ENCODE results near the gene TMBIM1.

- TF ChIP-seq CTCF (IDR thresholded peaks at IDR 0.05) (peak in 1 of 2 donors; percentile 12), POLR2A (IDR thresholded peaks at IDR 0.05) (no peak), EP300 (IDR thresholded peaks at IDR 0.05) (no peak)
Measured at GRCh38 chr2:218230882-218231281, 61.4 kb downstream of the TMBIM1 start.
